Endodermal cell (in vitro differentiated cells): ENCODE measurements around the gene PARD3B. TPM values are rescaled to one million over a fixed set of nuclear protein-coding genes. Genes with fewer than 3 reads are reported as not detected.

Source experiments
- DNase-seq: peaks from one replicate; pipeline ENCODE4 v3.0.0-alpha.2; 2017
- H3K27ac ChIP-seq: 2 replicates; pipeline ENCODE4 v1.5.1; 2013; ENCODE audit warnings: mild to moderate bottlenecking, low read depth, low read length, moderate library complexity
- H3K27me3 ChIP-seq: 2 replicates; pipeline ENCODE4 v1.6.1; 2013; ENCODE audit warnings: mild to moderate bottlenecking, low read length, moderate library complexity; ENCODE audit not compliant: insufficient read depth, control insufficient read depth, poor library complexity, severe bottlenecking
- H3K36me3 ChIP-seq: 2 replicates; pipeline ENCODE4 v1.7.0; 2013; ENCODE audit warnings: mild to moderate bottlenecking, low read length, moderate library complexity; ENCODE audit not compliant: control insufficient read depth, insufficient read depth
- H3K4me1 ChIP-seq: one replicate; pipeline ENCODE4 v1.7.0; 2013; ENCODE audit warnings: low read length; ENCODE audit not compliant: control insufficient read depth, insufficient read depth
- H3K4me3 ChIP-seq: 2 replicates; pipeline ENCODE4 v1.5.1; 2013; ENCODE audit warnings: mild to moderate bottlenecking, low read length, moderate library complexity
- H3K9ac ChIP-seq: 2 replicates; pipeline ENCODE4 v1.6.1; 2013; ENCODE audit warnings: mild to moderate bottlenecking, low read length, moderate library complexity; ENCODE audit not compliant: poor library complexity, severe bottlenecking; ENCODE audit errors: extremely low read depth
- H3K9me3 ChIP-seq: 2 replicates; pipeline ENCODE4 v1.6.1; 2013; ENCODE audit warnings: mild to moderate bottlenecking, low read length, moderate library complexity; ENCODE audit not compliant: control insufficient read depth
- H3K27ac Mint-ChIP-seq: 2 replicates; pipeline ENCODE4 v1.8.0; 2020; ENCODE audit warnings: mixed read lengths
- H3K27me3 Mint-ChIP-seq: 2 replicates; pipeline ENCODE4 v1.8.0; 2021; ENCODE audit warnings: mild to moderate bottlenecking, mixed read lengths; ENCODE audit not compliant: insufficient read depth
- H3K36me3 Mint-ChIP-seq: 2 replicates; pipeline ENCODE4 v1.8.0; 2020; ENCODE audit warnings: low read depth, mixed read lengths
- H3K4me1 Mint-ChIP-seq: 2 replicates; pipeline ENCODE4 v1.8.0; 2020; ENCODE audit warnings: mixed read lengths
- H3K4me3 Mint-ChIP-seq: 2 replicates; pipeline ENCODE4 v1.8.0; 2020; ENCODE audit warnings: mild to moderate bottlenecking, moderate library complexity, mixed read lengths
- H3K9me3 Mint-ChIP-seq: 2 replicates; pipeline ENCODE4 v1.8.0; 2020; ENCODE audit warnings: mild to moderate bottlenecking, mixed read lengths
- WGBS, 2 experiments: methylation state at CpG; one replicate each; pipeline versions ENCODE4 v1.1.5 to v1.1.7; 2013; ENCODE audit warnings: missing lambda C conversion rate in 2 of 2, mixed read lengths in 1 of 2; ENCODE audit not compliant: insufficient coverage in 1 of 2, insufficient read length in 1 of 2; 5-methylcytosine and 5-hydroxymethylcytosine counted together
- total RNA-seq, 2 donors: library from RNA; stranded (reverse); fragmentation: NEBNext Ultra II Directional in 1 of 2; extraction: Animal tissue kit (Norgen Biotek cat#: 25700) in 1 of 2; gene quantifications; 2 replicates in 1 of 2; 3 replicates in 1 of 2; pipeline ENCODE4 v1.2.1, GENCODE V29; 2021
- TF ChIP-seq, protein P1 (sequence below): fragments of 200-600 bp; sonication (generic); conservative IDR thresholded peaks from 2 replicates; pipeline ENCODE4 v1.5.0; 2021; ENCODE audit warnings: antibody characterized with exemption, mild to moderate bottlenecking

The PARD3B gene
- total RNA-seq, 2 donors from 2014 or later: 2.5 to 5.6 TPM

DNA sequence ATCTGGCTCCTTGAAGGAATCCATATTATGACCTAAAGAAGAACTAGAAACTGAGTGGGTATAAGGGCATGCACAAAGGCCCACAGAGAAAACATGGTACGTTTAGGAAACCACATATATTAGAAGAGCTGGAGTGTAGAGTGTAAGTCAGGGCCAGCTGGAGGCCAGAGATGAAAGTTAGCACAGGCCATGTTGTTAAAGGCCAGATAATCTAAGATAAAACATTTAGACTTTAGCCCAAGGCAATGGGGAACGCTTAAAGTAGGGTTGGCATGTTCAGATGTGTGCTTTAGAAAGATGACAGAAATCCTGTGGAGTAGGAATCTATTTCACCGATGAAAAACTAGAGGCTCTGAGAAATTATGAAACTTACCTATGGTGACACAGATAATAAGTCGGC, 907.9 kb downstream of the PARD3B start:
- WGBS, 2 experiments: 92 to 93% methylated on average over 4 of the region's 4 CpGs
- Histone ChIP-seq H3K9ac (no peak overlapping the region), H3K4me3 (no peak overlapping the region), H3K36me3 (no peaks in the 10 kb centered on the region), H3K4me1 (no peaks in the 10 kb centered on the region), H3K9me3 (no peaks in the 10 kb centered on the region), H3K27me3 (no peaks in the 10 kb centered on the region), H3K27ac (no peak overlapping the region)
- Mint-ChIP-seq H3K4me1 (peaks cover 4% of the 10 kb centered on the region), H3K9me3 (no peaks in the 10 kb centered on the region), H3K27ac (no peak overlapping the region), H3K27me3 (no peaks in the 10 kb centered on the region), H3K36me3 (no peaks in the 10 kb centered on the region), H3K4me3 (no peak overlapping the region)
- no peak for DNase-seq
- TF ChIP-seq, protein P1, sequence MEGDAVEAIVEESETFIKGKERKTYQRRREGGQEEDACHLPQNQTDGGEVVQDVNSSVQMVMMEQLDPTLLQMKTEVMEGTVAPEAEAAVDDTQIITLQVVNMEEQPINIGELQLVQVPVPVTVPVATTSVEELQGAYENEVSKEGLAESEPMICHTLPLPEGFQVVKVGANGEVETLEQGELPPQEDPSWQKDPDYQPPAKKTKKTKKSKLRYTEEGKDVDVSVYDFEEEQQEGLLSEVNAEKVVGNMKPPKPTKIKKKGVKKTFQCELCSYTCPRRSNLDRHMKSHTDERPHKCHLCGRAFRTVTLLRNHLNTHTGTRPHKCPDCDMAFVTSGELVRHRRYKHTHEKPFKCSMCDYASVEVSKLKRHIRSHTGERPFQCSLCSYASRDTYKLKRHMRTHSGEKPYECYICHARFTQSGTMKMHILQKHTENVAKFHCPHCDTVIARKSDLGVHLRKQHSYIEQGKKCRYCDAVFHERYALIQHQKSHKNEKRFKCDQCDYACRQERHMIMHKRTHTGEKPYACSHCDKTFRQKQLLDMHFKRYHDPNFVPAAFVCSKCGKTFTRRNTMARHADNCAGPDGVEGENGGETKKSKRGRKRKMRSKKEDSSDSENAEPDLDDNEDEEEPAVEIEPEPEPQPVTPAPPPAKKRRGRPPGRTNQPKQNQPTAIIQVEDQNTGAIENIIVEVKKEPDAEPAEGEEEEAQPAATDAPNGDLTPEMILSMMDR: no peak

- TF ChIP-seq, protein P1: no peak
- DNase-seq: no peak
- Mint-ChIP-seq H3K4me3 (no peak overlapping the region), H3K36me3 (no peaks in the 10 kb centered on the region), H3K4me1 (peaks cover 4% of the 10 kb centered on the region), H3K27me3 (peaks cover 6% of the 10 kb centered on the region), H3K27ac (no peak overlapping the region), H3K9me3 (no peaks in the 10 kb centered on the region)
- no peak overlapping the region for H3K4me3 ChIP-seq
- WGBS, 2 experiments: no CpG with 5 or more reads among the region's 1 CpG
- H3K4me1 ChIP-seq: no peaks in the 10 kb centered on the region
- no peaks in the 10 kb centered on the region for H3K27me3 ChIP-seq
- H3K27ac ChIP-seq: no peak overlapping the region
- no peaks in the 10 kb centered on the region for H3K9me3 ChIP-seq
- no peak overlapping the region for H3K9ac ChIP-seq
- H3K36me3 ChIP-seq: no peaks in the 10 kb centered on the region
Observed at GRCh38 chr2:205456682-205457081, 911.4 kb downstream of the PARD3B start.

DNA sequence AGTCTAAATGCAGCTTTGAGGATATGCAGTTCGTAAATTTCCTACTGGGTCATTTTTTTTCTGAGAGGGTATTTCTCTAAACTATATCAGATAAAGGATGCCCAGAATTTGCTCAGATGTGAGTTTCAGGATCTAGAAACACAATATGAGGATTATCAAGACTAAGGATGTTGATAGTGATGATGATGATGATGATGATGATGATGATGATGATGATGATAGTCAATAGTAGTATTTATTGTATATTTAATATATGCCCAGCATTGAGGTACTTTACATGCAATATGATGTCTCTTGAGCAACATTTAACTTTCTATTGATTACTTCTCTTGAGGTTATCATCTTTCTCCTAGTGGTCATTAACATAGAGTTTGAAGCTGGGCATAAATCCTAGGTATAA, 914.9 kb downstream of the PARD3B start:
- H3K9me3 ChIP-seq: no peaks in the 10 kb centered on the region
- DNase-seq: no peak
- no peaks in the 10 kb centered on the region for H3K27me3 ChIP-seq
- Mint-ChIP-seq H3K9me3 (no peaks in the 10 kb centered on the region), H3K36me3 (no peaks in the 10 kb centered on the region), H3K4me1 (peaks cover 14% of the 10 kb centered on the region), H3K4me3 (no peak overlapping the region), H3K27ac (no peak overlapping the region), H3K27me3 (peaks cover 10% of the 10 kb centered on the region)
- TF ChIP-seq, protein P1: no peak
- H3K9ac ChIP-seq: no peak overlapping the region
- H3K27ac ChIP-seq: no peak overlapping the region
- no peaks in the 10 kb centered on the region for H3K36me3 ChIP-seq
- no peak overlapping the region for H3K4me3 ChIP-seq
- 100% methylated on average over 1 of the region's 1 CpG for WGBS, 2 experiments
- peaks cover 5% of the 10 kb centered on the region for H3K4me1 ChIP-seq
